Measurements from ENCODE around the gene EPO.
"Not testable (repeated sequence)": the region's sequence is repeated elsewhere in the genome, so short reads cannot be mapped to it uniquely, and the experiment has no call there.

Gene EPO

GRCh38 chr7:100739934-100740333, 19.7 kb downstream of the EPO start:
- no peak for DNase-seq (ENCODE audit: low read depth)

- no peak for DNase-seq (ENCODE audit: low read depth)
Measured at GRCh38 chr7:100744605-100745004, 24.3 kb downstream of the EPO start.

GRCh38 chr7:100745184-100745583, 24.9 kb downstream of the EPO start:
- no peak for DNase-seq (ENCODE audit: low read depth)

- DNase-seq (ENCODE audit: low read depth) = no peak
Measured at GRCh38 chr7:100752994-100753393, 32.7 kb downstream of the EPO start.

GRCh38 chr7:100753750-100754149, 33.5 kb downstream of the EPO start:
- no peak for DNase-seq (ENCODE audit: low read depth)

GRCh38 chr7:100759357-100760171, 39.3 kb downstream of the EPO start:
- no peak for DNase-seq (ENCODE audit: low read depth)

GRCh38 chr7:100762841-100763240, 42.6 kb downstream of the EPO start:
- not testable (repeated sequence) for DNase-seq (ENCODE audit: low read depth)

- DNase-seq (ENCODE audit: low read depth) = no peak
Measured at GRCh38 chr7:100763556-100764140, 43.4 kb downstream of the EPO start.

GRCh38 chr7:100764841-100765240, 44.6 kb downstream of the EPO start:
- no peak for DNase-seq (ENCODE audit: low read depth)

GRCh38 chr7:100765250-100765649, 45.0 kb downstream of the EPO start:
- no peak for DNase-seq (ENCODE audit: low read depth)

GRCh38 chr7:100768784-100769183, 48.5 kb downstream of the EPO start:
- no peak for DNase-seq (ENCODE audit: low read depth)
